IMR-90 (cell line): ENCODE data around the gene POLRMT.

Experiments used
- CEBPB ChIP-seq: IDR thresholded peaks from 2 replicates; pipeline ENCODE4 v1.6.1; 2012; ENCODE audit warnings: low read depth, low read length, improper control_type of control experiment
- CHD1 ChIP-seq: IDR thresholded peaks from 2 replicates; pipeline ENCODE4 v1.6.1; 2012; ENCODE audit warnings: low read depth, low read length, improper control_type of control experiment
- CTCF ChIP-seq: conservative IDR thresholded peaks from 2 replicates; pipeline ENCODE4 v1.5.1; 2012; ENCODE audit warnings: mild to moderate bottlenecking, low read depth, low read length, improper control_type of control experiment
- ELK1 ChIP-seq: fragments of 150-350 bp; IDR thresholded peaks from 2 replicates; pipeline ENCODE4 v1.6.1; 2016; ENCODE audit warnings: low read depth, mild to moderate bottlenecking, low read length, moderate library complexity, borderline replicate concordance
- FOS ChIP-seq: fragments of 150-350 bp; IDR thresholded peaks from 2 replicates; pipeline ENCODE4 v1.6.1; 2016; ENCODE audit warnings: low read depth, low read length
- MAFK ChIP-seq: IDR thresholded peaks from 2 replicates; pipeline ENCODE4 v1.6.1; 2012; ENCODE audit warnings: low read depth, low read length, improper control_type of control experiment
- MXI1 ChIP-seq: IDR thresholded peaks from 2 replicates; pipeline ENCODE4 v1.6.1; 2012; ENCODE audit warnings: low read depth, mild to moderate bottlenecking, low read length, moderate library complexity, borderline replicate concordance
- POLR2A ChIP-seq: IDR thresholded peaks from 2 replicates; pipeline ENCODE4 v1.6.1; 2012; ENCODE audit warnings: mild to moderate bottlenecking, low read depth, low read length
- RAD21 ChIP-seq: IDR thresholded peaks from 2 replicates; pipeline ENCODE4 v1.6.1; 2012; ENCODE audit warnings: low read length, improper control_type of control experiment
- RCOR1 ChIP-seq: IDR thresholded peaks from 2 replicates; pipeline ENCODE4 v1.6.1; 2012; ENCODE audit warnings: mild to moderate bottlenecking, low read length, improper control_type of control experiment; ENCODE audit not compliant: insufficient replicate concordance
- RFX5 ChIP-seq: IDR thresholded peaks from 2 replicates; pipeline ENCODE4 v1.8.0; 2012; ENCODE audit warnings: low read depth, mild to moderate bottlenecking, low read length, moderate library complexity
- SMC3 ChIP-seq: fragments of 150-350 bp; IDR thresholded peaks from 2 replicates; pipeline ENCODE4 v1.6.1; 2016; ENCODE audit warnings: low read depth, mild to moderate bottlenecking, antibody characterized with exemption, low read length, moderate library complexity
- TF ChIP-seq, protein P1 (sequence below): fragments of 150-350 bp; IDR thresholded peaks from 2 replicates; pipeline ENCODE4 v1.6.1; 2017; ENCODE audit warnings: mild to moderate bottlenecking, antibody characterized with exemption, low read length, low read depth

- TF ChIP-seq POLR2A (peak; percentile 66; the same call in 1 of the 2 replicates), ELK1 (no peak), CTCF (no peak), MAFK (no peak), SMC3 (no peak), MXI1 (0 out of 2 replicates have a peak, but pooled peaks have one; percentile 25), CEBPB (no peak), RFX5 (no peak), FOS (peak; percentile 14; the same call in 1 of the 2 replicates), CHD1 (0 out of 2 replicates have a peak, but pooled peaks have one; percentile 59), RAD21 (no peak), RCOR1 (no peak)
- TF ChIP-seq, protein P1, sequence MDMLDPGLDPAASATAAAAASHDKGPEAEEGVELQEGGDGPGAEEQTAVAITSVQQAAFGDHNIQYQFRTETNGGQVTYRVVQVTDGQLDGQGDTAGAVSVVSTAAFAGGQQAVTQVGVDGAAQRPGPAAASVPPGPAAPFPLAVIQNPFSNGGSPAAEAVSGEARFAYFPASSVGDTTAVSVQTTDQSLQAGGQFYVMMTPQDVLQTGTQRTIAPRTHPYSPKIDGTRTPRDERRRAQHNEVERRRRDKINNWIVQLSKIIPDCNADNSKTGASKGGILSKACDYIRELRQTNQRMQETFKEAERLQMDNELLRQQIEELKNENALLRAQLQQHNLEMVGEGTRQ = no peak
Observed at GRCh38 chr19:679418-680286, 46.3 kb upstream of the POLRMT start.
